WTC11 (cell line): ENCODE results near the gene MARK3. TPM values are rescaled to one million over a fixed set of nuclear protein-coding genes. Genes with fewer than 3 reads are reported as not detected.
A peak's percentile ranks its signal among the peaks of the same experiment; 100 is the strongest.

Experiments
- ATAC-seq: fragments of 200-7000 bp; cut with Tn5 transposase; 2 replicates; pipeline ENCODE4 v1.10.0; 2021; ENCODE audit warnings: mild to moderate bottlenecking, moderate library complexity
- CTCF ChIA-PET: fragments of 300-600 bp; sonication (Branson Sonifier 250); formaldehyde crosslinking; loops from one replicate; lab custom pipeline; 2021; ENCODE audit warnings: antibody characterized with exemption; lab: Charles Lee
- POLR2A ChIA-PET: fragments of 350-600 bp; sonication (Branson Sonifier 250); formaldehyde crosslinking; loops from one replicate; lab custom pipeline; 2021; ENCODE audit warnings: antibody characterized with exemption; lab: Charles Lee
- DNase-seq: peaks from one replicate; pipeline ENCODE4 v3.0.0; 2021; ENCODE audit warnings: low spot score
- H3K27ac Mint-ChIP-seq: 2 replicates; pipeline ENCODE4 v1.8.0; 2021; ENCODE audit warnings: mixed read lengths
- H3K27me3 Mint-ChIP-seq: 2 replicates; pipeline ENCODE4 v1.8.0; 2021; ENCODE audit warnings: low read depth, mild to moderate bottlenecking, moderate library complexity, mixed read lengths
- H3K36me3 Mint-ChIP-seq: 2 replicates; pipeline ENCODE4 v1.8.0; 2021; ENCODE audit warnings: mixed read lengths
- H3K4me1 Mint-ChIP-seq: 2 replicates; pipeline ENCODE4 v1.8.0; 2022; ENCODE audit warnings: mixed read lengths
- H3K4me3 Mint-ChIP-seq: 2 replicates; pipeline ENCODE4 v1.8.0; 2021; ENCODE audit warnings: mild to moderate bottlenecking, moderate library complexity, mixed read lengths
- H3K9me3 Mint-ChIP-seq: 2 replicates; pipeline ENCODE4 v1.8.0; 2021; ENCODE audit warnings: mixed read lengths
- CREM ChIP-seq: sonication (generic); formaldehyde crosslinking; IDR thresholded peaks from 2 replicates; pipeline ENCODE4 v1.8.1; 2022; ENCODE audit warnings: mild to moderate bottlenecking, missing genetic modification reagents, moderate library complexity
- ETV6 ChIP-seq: sonication (generic); formaldehyde crosslinking; IDR thresholded peaks from 2 replicates; pipeline ENCODE4 v1.8.1; 2022; ENCODE audit warnings: mild to moderate bottlenecking, missing genetic modification reagents
- FOXP1 ChIP-seq: sonication (generic); formaldehyde crosslinking; IDR thresholded peaks from 2 replicates; pipeline ENCODE4 v1.8.0; 2022; ENCODE audit warnings: missing genetic modification reagents, mild to moderate bottlenecking, moderate library complexity, borderline replicate concordance
- HMGA2 ChIP-seq: fragments of 250-450 bp; sonication (Bioruptor Pico); IDR thresholded peaks from 2 replicates; pipeline ENCODE4 v1.4.0; 2021; ENCODE audit warnings: mild to moderate bottlenecking, moderate library complexity
- HMGXB4 ChIP-seq: sonication (generic); formaldehyde crosslinking; IDR thresholded peaks from 2 replicates; pipeline ENCODE4 v1.8.1; 2023; ENCODE audit warnings: mild to moderate bottlenecking, moderate library complexity, missing genetic modification reagents
- JUN ChIP-seq: sonication (generic); formaldehyde crosslinking; IDR thresholded peaks from 2 replicates; pipeline ENCODE4 v1.8.0; 2023; ENCODE audit warnings: mild to moderate bottlenecking, missing genetic modification reagents
- MYBL2 ChIP-seq: sonication (generic); formaldehyde crosslinking; IDR thresholded peaks from 2 replicates; pipeline ENCODE4 v1.8.1; 2023; ENCODE audit warnings: mild to moderate bottlenecking, moderate library complexity, missing genetic modification reagents
- SMAD4 ChIP-seq: sonication (generic); formaldehyde crosslinking; IDR thresholded peaks from 2 replicates; pipeline ENCODE4 v1.8.0; 2022; ENCODE audit warnings: mild to moderate bottlenecking, missing genetic modification reagents
- TP53 ChIP-seq: sonication (generic); formaldehyde crosslinking; IDR thresholded peaks from 2 replicates; pipeline ENCODE4 v1.8.1; 2023; ENCODE audit warnings: mild to moderate bottlenecking, missing genetic modification reagents
- ZMAT4 ChIP-seq: fragments of 250-450 bp; sonication (Bioruptor Pico); IDR thresholded peaks from 2 replicates; pipeline ENCODE4 v1.9.0; 2021; ENCODE audit warnings: mild to moderate bottlenecking
- ZNF138 ChIP-seq: sonication (generic); formaldehyde crosslinking; conservative IDR thresholded peaks from 2 replicates; pipeline ENCODE4 v1.8.1; 2022; ENCODE audit warnings: mild to moderate bottlenecking, moderate library complexity, missing genetic modification reagents
- ZNF219 ChIP-seq: sonication (generic); formaldehyde crosslinking; IDR thresholded peaks from 2 replicates; pipeline ENCODE4 v1.8.0; 2023; ENCODE audit warnings: missing genetic modification reagents, mild to moderate bottlenecking, borderline replicate concordance
- ZSCAN18 ChIP-seq: fragments of 250-450 bp; sonication (Bioruptor Pico); IDR thresholded peaks from 2 replicates; pipeline ENCODE4 v2.1.2; 2022; ENCODE audit warnings: mild to moderate bottlenecking, moderate library complexity
- total RNA-seq: library from RNA; stranded (reverse); gene quantifications from 3 replicates; pipeline ENCODE4 v1.2.3, GENCODE V29; 2021
- TF ChIP-seq, protein P1 (sequence below): sonication (generic); formaldehyde crosslinking; conservative IDR thresholded peaks from 2 replicates; pipeline ENCODE4 v1.8.1; 2023; ENCODE audit warnings: mild to moderate bottlenecking, low read depth, missing genetic modification reagents, moderate library complexity
- TF ChIP-seq, protein P2 (sequence below): sonication (generic); formaldehyde crosslinking; IDR thresholded peaks from 2 replicates; pipeline ENCODE4 v1.8.1; 2022; ENCODE audit warnings: mild to moderate bottlenecking, moderate library complexity, missing genetic modification reagents
- TF ChIP-seq, protein P3 (sequence below): sonication (generic); formaldehyde crosslinking; IDR thresholded peaks from 2 replicates; pipeline ENCODE4 v1.8.0; 2023; ENCODE audit warnings: missing genetic modification reagents, mild to moderate bottlenecking, borderline replicate concordance
- TF ChIP-seq, protein P4 (sequence below): fragments of 250-450 bp; sonication (Bioruptor Pico); conservative IDR thresholded peaks from 2 replicates; pipeline ENCODE4 v1.9.0; 2021; ENCODE audit warnings: mild to moderate bottlenecking

Gene MARK3
- total RNA-seq, 1 experiment from 2014 or later = 93.7 TPM

DNA sequence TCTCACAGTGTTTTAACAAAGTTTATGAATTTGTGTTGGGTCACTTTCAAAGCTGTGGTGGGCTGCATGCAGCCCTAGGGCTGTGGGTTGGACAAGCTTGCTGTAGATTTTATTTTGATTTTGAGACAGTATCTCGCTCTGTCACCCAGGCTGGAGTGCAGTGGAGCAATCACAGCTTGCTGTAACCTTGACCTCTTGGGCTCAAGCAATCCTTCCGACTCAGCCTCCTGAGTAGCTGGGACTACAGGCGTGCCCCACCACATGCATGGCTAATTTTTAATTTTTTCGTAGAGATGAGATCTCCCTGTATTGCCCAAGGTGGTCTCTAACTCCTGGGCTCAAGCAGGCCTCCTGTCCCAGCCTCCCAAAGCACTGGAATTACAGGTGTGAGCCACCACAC lies 5.4 kb downstream of the MARK3 start (continued):
- TF ChIP-seq, protein P1, sequence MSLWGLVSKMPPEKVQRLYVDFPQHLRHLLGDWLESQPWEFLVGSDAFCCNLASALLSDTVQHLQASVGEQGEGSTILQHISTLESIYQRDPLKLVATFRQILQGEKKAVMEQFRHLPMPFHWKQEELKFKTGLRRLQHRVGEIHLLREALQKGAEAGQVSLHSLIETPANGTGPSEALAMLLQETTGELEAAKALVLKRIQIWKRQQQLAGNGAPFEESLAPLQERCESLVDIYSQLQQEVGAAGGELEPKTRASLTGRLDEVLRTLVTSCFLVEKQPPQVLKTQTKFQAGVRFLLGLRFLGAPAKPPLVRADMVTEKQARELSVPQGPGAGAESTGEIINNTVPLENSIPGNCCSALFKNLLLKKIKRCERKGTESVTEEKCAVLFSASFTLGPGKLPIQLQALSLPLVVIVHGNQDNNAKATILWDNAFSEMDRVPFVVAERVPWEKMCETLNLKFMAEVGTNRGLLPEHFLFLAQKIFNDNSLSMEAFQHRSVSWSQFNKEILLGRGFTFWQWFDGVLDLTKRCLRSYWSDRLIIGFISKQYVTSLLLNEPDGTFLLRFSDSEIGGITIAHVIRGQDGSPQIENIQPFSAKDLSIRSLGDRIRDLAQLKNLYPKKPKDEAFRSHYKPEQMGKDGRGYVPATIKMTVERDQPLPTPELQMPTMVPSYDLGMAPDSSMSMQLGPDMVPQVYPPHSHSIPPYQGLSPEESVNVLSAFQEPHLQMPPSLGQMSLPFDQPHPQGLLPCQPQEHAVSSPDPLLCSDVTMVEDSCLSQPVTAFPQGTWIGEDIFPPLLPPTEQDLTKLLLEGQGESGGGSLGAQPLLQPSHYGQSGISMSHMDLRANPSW = no peak
- TF ChIP-seq CREM (CRISPR knock-in tag) (no peak), HMGXB4 (CRISPR knock-in tag) (no peak)

DNA sequence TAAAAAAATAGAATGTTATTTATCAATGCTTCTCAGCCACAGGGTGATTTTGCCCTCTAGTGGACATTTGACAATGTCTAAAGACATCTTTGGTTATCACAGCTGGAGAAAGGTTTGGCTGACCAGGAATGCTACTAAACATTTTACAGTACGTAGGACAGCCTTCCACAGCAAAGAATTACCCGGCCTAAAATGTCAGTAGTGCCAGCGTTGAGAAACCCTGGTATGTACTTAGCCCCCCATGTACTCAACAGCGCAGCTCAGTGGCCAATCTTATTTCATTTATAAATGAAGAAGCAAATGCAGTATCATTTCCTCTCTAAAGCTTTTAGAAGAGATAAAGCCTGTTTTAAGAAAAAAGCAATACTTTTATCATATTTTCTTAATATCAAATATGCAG lies 5.8 kb downstream of the MARK3 start:
- DNase-seq (no peak), ATAC-seq (peak; percentile 43)
- no peaks in the 10 kb centered on the region for H3K9me3 Mint-ChIP-seq
- no peaks in the 10 kb centered on the region for H3K27me3 Mint-ChIP-seq
- H3K4me3 Mint-ChIP-seq = no peak overlapping the region
- peaks cover 39% of the 10 kb centered on the region for H3K4me1 Mint-ChIP-seq
- TF ChIP-seq ZMAT4 (no peak), TP53 (CRISPR knock-in tag) (no peak), CREM (CRISPR knock-in tag) (no peak), SMAD4 (no peak), ETV6 (no peak), ZSCAN18 (no peak), FOXP1 (CRISPR knock-in tag) (no peak)
- ChIA-PET CTCF (interaction anchor here (0.6 to 2.4 kb wide), 34 partner anchors 9 to 286 kb away, joined by 3 to 18 read pairs (median 4); no protein-coding TSS in a partner anchor), POLR2A (no interaction called here)
- peaks cover 3% of the 10 kb centered on the region; the same call in 1 of the 2 replicates for H3K36me3 Mint-ChIP-seq
- H3K27ac Mint-ChIP-seq = no peak overlapping the region

GRCh38 chr14:103392106-103392505 lies 6.9 kb downstream of the MARK3 start:
- H3K27me3 Mint-ChIP-seq = no peaks in the 10 kb centered on the region
- peaks cover 3% of the 10 kb centered on the region; the same call in 1 of the 2 replicates for H3K36me3 Mint-ChIP-seq
- no peaks in the 10 kb centered on the region for H3K9me3 Mint-ChIP-seq
- ATAC-seq = no peak
- DNase-seq = no peak
- H3K4me1 Mint-ChIP-seq = peaks cover 39% of the 10 kb centered on the region
- POLR2A ChIA-PET = no interaction called here
- CTCF ChIA-PET = interaction anchor here (1.1 to 2.4 kb wide), 4 partner anchors 12 to 69 kb away, joined by 3 to 14 read pairs (median 5); no protein-coding TSS in a partner anchor
- H3K27ac Mint-ChIP-seq = no peak overlapping the region
- no peak overlapping the region for H3K4me3 Mint-ChIP-seq
- TF ChIP-seq JUN (CRISPR knock-in tag) = no peak
- TF ChIP-seq MYBL2 (CRISPR knock-in tag) = no peak
- no peak for TF ChIP-seq HMGA2 (CRISPR knock-in tag)
- no peak for TF ChIP-seq ZNF138 (CRISPR knock-in tag)
- TF ChIP-seq, protein P2, sequence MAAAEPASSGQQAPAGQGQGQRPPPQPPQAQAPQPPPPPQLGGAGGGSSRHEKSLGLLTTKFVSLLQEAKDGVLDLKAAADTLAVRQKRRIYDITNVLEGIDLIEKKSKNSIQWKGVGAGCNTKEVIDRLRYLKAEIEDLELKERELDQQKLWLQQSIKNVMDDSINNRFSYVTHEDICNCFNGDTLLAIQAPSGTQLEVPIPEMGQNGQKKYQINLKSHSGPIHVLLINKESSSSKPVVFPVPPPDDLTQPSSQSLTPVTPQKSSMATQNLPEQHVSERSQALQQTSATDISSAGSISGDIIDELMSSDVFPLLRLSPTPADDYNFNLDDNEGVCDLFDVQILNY (CRISPR knock-in tag) = no peak
- no peak for TF ChIP-seq ZNF219
- TF ChIP-seq, protein P3, sequence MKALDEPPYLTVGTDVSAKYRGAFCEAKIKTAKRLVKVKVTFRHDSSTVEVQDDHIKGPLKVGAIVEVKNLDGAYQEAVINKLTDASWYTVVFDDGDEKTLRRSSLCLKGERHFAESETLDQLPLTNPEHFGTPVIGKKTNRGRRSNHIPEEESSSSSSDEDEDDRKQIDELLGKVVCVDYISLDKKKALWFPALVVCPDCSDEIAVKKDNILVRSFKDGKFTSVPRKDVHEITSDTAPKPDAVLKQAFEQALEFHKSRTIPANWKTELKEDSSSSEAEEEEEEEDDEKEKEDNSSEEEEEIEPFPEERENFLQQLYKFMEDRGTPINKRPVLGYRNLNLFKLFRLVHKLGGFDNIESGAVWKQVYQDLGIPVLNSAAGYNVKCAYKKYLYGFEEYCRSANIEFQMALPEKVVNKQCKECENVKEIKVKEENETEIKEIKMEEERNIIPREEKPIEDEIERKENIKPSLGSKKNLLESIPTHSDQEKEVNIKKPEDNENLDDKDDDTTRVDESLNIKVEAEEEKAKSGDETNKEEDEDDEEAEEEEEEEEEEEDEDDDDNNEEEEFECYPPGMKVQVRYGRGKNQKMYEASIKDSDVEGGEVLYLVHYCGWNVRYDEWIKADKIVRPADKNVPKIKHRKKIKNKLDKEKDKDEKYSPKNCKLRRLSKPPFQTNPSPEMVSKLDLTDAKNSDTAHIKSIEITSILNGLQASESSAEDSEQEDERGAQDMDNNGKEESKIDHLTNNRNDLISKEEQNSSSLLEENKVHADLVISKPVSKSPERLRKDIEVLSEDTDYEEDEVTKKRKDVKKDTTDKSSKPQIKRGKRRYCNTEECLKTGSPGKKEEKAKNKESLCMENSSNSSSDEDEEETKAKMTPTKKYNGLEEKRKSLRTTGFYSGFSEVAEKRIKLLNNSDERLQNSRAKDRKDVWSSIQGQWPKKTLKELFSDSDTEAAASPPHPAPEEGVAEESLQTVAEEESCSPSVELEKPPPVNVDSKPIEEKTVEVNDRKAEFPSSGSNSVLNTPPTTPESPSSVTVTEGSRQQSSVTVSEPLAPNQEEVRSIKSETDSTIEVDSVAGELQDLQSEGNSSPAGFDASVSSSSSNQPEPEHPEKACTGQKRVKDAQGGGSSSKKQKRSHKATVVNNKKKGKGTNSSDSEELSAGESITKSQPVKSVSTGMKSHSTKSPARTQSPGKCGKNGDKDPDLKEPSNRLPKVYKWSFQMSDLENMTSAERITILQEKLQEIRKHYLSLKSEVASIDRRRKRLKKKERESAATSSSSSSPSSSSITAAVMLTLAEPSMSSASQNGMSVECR = no peak
- TF ChIP-seq, protein P4, sequence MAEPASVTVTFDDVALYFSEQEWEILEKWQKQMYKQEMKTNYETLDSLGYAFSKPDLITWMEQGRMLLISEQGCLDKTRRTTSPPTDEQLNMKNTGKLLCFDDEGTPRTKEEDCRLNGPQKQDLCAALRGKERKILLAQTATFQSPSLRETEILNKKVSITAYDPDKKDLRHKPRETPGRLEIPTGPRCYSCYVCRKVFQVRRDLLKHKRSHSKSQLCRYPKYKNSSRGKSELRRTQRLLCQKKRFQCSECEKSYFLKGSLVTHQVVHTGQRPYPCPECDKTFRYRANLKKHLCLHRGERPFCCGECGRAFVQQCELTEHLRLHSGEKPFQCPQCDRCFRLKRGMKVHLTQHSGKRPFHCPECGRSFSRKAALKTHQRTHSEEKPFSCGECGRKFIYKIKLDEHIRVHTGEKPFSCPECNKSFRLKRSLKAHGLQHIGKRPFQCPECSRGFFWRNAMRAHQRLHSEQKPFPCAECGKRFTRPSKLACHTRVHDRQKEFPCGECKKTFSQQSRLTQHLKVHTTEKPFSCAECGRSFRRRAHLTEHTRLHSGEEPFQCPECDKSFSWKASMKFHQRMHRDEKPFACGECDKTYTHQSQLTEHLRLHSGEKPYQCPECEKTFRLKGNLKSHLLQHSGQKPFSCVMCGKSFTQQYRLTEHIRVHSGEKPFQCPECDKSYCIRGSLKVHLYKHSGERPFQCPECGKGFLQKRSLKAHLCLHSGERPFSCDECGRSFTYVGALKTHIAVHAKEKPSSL (CRISPR knock-in tag) = no peak
